H1 (cell line): ENCODE data around the gene ZNF488.

Experiments used
- BRCA1 ChIP-seq: IDR thresholded peaks from 2 replicates; pipeline ENCODE4 v1.6.1; 2012; ENCODE audit warnings: low read depth, low read length, improper control_type of control experiment
- EZH2 ChIP-seq: fragments of 200-600 bp; sonication (generic); IDR thresholded peaks from 2 replicates; pipeline ENCODE4 v1.7.1; 2012; ENCODE audit warnings: low read depth, mild to moderate bottlenecking, moderate library complexity, low read length, inconsistent platforms; ENCODE audit not compliant: severe bottlenecking
- POLR2A ChIP-seq, 2 experiments: IDR thresholded peaks; 1 replicate in 1 of 2; 2 replicates in 1 of 2; pipeline ENCODE4 v1.6.1; 2011; ENCODE audit warnings: low read depth in 2 of 2, low read length in 2 of 2, mild to moderate bottlenecking in 2 of 2; ENCODE audit errors: control extremely low read depth in 1 of 2
- POLR2AphosphoS5 ChIP-seq: IDR thresholded peaks from 2 replicates; pipeline ENCODE4 v1.6.1; 2011; ENCODE audit warnings: low read depth, low read length
- RAD21 ChIP-seq, 2 experiments: IDR thresholded peaks in 1 of 2; conservative IDR thresholded peaks in 1 of 2; 2 replicates each; pipeline ENCODE4 v1.6.1; 2011; ENCODE audit warnings: low read depth in 2 of 2, low read length in 2 of 2, improper control_type of control experiment in 1 of 2, inconsistent platforms in 1 of 2, mild to moderate bottlenecking in 1 of 2, moderate library complexity in 1 of 2
- RFX5 ChIP-seq: IDR thresholded peaks from 2 replicates; pipeline ENCODE4 v1.6.1; 2011; ENCODE audit warnings: low read depth, low read length, improper control_type of control experiment, borderline replicate concordance
- SUZ12 ChIP-seq: fragments of 200-600 bp; sonication (generic); IDR thresholded peaks from 2 replicates; pipeline ENCODE4 v1.6.1; 2012; ENCODE audit warnings: mild to moderate bottlenecking, inconsistent platforms, low read length, moderate library complexity, mixed read lengths
- TEAD4 ChIP-seq: IDR thresholded peaks from 2 replicates; pipeline ENCODE4 v1.6.1; 2012; ENCODE audit warnings: low read depth, low read length, inconsistent platforms, mixed read lengths
- TF ChIP-seq, protein P1 (sequence below): IDR thresholded peaks from 2 replicates; pipeline ENCODE4 v1.6.1; 2012; ENCODE audit warnings: inconsistent platforms
- TF ChIP-seq, protein P2 (sequence below), 3 experiments: IDR thresholded peaks; 1 replicate in 2 of 3; 2 replicates in 1 of 3; pipeline versions ENCODE4 v1.5.1 to v1.6.1; 2011; ENCODE audit warnings: low read length in 3 of 3, mild to moderate bottlenecking in 3 of 3, inconsistent platforms in 2 of 3, low read depth in 1 of 3, moderate library complexity in 1 of 3; ENCODE audit not compliant: insufficient read depth in 1 of 3; ENCODE audit errors: control extremely low read depth in 1 of 3

DNA sequence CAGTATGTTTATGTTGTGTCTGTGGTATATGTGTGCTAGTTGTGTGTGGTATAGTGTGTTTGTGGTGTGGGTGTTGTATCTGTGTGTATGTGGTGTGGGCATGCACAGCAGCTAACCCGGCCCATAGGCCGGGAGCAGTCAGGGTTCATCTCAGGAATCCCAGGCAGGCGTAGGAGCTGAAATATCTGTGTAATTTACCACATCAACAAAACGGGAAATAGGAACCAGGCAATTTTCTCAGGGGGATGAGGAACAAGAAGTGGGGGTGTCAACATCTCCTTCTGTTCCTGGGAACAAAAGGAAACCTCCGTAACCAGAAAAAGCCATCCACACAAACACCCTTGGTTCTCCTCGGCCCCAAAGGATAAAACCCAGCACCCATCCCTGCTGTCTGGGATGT lies 24.5 kb upstream of the ZNF488 start:
- TF ChIP-seq, protein P1, sequence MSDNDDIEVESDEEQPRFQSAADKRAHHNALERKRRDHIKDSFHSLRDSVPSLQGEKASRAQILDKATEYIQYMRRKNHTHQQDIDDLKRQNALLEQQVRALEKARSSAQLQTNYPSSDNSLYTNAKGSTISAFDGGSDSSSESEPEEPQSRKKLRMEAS: no peak
- TF ChIP-seq POLR2A (IDR thresholded peaks at IDR 0.05; ENCODE audit: control extremely low read depth in 1 of 2, low read depth in 2 of 2, low read length in 2 of 2): no peak
- no peak for TF ChIP-seq POLR2AphosphoS5
- no peak for TF ChIP-seq EZH2
- TF ChIP-seq TEAD4: no peak
- no peak for TF ChIP-seq BRCA1
- TF ChIP-seq, protein P2, sequence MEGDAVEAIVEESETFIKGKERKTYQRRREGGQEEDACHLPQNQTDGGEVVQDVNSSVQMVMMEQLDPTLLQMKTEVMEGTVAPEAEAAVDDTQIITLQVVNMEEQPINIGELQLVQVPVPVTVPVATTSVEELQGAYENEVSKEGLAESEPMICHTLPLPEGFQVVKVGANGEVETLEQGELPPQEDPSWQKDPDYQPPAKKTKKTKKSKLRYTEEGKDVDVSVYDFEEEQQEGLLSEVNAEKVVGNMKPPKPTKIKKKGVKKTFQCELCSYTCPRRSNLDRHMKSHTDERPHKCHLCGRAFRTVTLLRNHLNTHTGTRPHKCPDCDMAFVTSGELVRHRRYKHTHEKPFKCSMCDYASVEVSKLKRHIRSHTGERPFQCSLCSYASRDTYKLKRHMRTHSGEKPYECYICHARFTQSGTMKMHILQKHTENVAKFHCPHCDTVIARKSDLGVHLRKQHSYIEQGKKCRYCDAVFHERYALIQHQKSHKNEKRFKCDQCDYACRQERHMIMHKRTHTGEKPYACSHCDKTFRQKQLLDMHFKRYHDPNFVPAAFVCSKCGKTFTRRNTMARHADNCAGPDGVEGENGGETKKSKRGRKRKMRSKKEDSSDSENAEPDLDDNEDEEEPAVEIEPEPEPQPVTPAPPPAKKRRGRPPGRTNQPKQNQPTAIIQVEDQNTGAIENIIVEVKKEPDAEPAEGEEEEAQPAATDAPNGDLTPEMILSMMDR (IDR thresholded peaks at IDR 0.05; ENCODE audit: control extremely low read depth in 1 of 3, insufficient read depth in 1 of 3, low read depth in 1 of 3, low read length in 3 of 3): no peak
- TF ChIP-seq SUZ12: no peak
- TF ChIP-seq RFX5: no peak
- no peak for TF ChIP-seq RAD21 (IDR thresholded peaks at IDR 0.05 in 1 of 2, conservative IDR thresholded peaks at IDR 0.05 in 1 of 2; ENCODE audit: low read depth in 2 of 2, low read length in 2 of 2)
